Measurements from ENCODE around the gene OMP.

Gene OMP

GRCh38 chr11:77059806-77060205 lies 42.8 kb upstream of the OMP start:
- TF ChIP-seq CREB1 (IDR thresholded peaks at IDR 0.05; ENCODE audit: low read depth) (no peak), EP300 (IDR thresholded peaks at IDR 0.05; ENCODE audit: borderline replicate concordance) (no peak), TCF12 (IDR thresholded peaks at IDR 0.05; ENCODE audit: low read depth) (no peak), FOXM1 (IDR thresholded peaks at IDR 0.05; ENCODE audit: borderline replicate concordance, low read depth) (no peak), CEBPB (IDR thresholded peaks at IDR 0.05) (no peak), TAF1 (IDR thresholded peaks at IDR 0.05; ENCODE audit: low read depth) (no peak), EGR1 (IDR thresholded peaks at IDR 0.05) (no peak), REST (IDR thresholded peaks at IDR 0.05; ENCODE audit: low read depth) (no peak), USF1 (IDR thresholded peaks at IDR 0.05) (no peak), TEAD4 (IDR thresholded peaks at IDR 0.05) (no peak), RAD21 (IDR thresholded peaks at IDR 0.05; ENCODE audit: low read depth) (no peak), YY1 (IDR thresholded peaks at IDR 0.05; ENCODE audit: low read depth) (no peak)

GRCh38 chr11:77060234-77060633 lies 42.4 kb upstream of the OMP start:
- TF ChIP-seq TAF1 (IDR thresholded peaks at IDR 0.05; ENCODE audit: low read depth) (no peak), YY1 (IDR thresholded peaks at IDR 0.05; ENCODE audit: low read depth) (no peak), TEAD4 (IDR thresholded peaks at IDR 0.05) (no peak), NFIC (IDR thresholded peaks at IDR 0.05) (no peak), MAX (IDR thresholded peaks at IDR 0.05) (no peak), ZBTB7A (IDR thresholded peaks at IDR 0.05; ENCODE audit: low read depth) (no peak)

GRCh38 chr11:77062924-77063323 lies 39.7 kb upstream of the OMP start:
- TF ChIP-seq ZBTB7A (IDR thresholded peaks at IDR 0.05; ENCODE audit: low read depth): no peak
- no peak for TF ChIP-seq YY1 (IDR thresholded peaks at IDR 0.05; ENCODE audit: low read depth)
- no peak for TF ChIP-seq TAF1 (IDR thresholded peaks at IDR 0.05; ENCODE audit: low read depth)
- no peak; the same call in 1 of the 2 replicates for TF ChIP-seq RAD21 (IDR thresholded peaks at IDR 0.05; ENCODE audit: low read depth)
- TF ChIP-seq MAX (IDR thresholded peaks at IDR 0.05): no peak
- TF ChIP-seq CREB1 (IDR thresholded peaks at IDR 0.05; ENCODE audit: low read depth): no peak
- no peak for TF ChIP-seq EGR1 (IDR thresholded peaks at IDR 0.05)
- TF ChIP-seq REST (IDR thresholded peaks at IDR 0.05; ENCODE audit: low read depth): no peak

GRCh38 chr11:77063407-77063806 lies 39.2 kb upstream of the OMP start:
- TF ChIP-seq TCF12 (IDR thresholded peaks at IDR 0.05; ENCODE audit: low read depth) (no peak), ZBTB7A (IDR thresholded peaks at IDR 0.05; ENCODE audit: low read depth) (no peak), NFIC (IDR thresholded peaks at IDR 0.05) (no peak), RAD21 (IDR thresholded peaks at IDR 0.05; ENCODE audit: low read depth) (no peak), EP300 (IDR thresholded peaks at IDR 0.05; ENCODE audit: borderline replicate concordance) (no peak), MAX (IDR thresholded peaks at IDR 0.05) (no peak), EGR1 (IDR thresholded peaks at IDR 0.05) (no peak), CREB1 (IDR thresholded peaks at IDR 0.05; ENCODE audit: low read depth) (no peak)

GRCh38 chr11:77063861-77064260 lies 38.8 kb upstream of the OMP start:
- TF ChIP-seq TEAD4 (IDR thresholded peaks at IDR 0.05): no peak
- TF ChIP-seq FOXM1 (IDR thresholded peaks at IDR 0.05; ENCODE audit: borderline replicate concordance, low read depth): no peak
- no peak for TF ChIP-seq RAD21 (IDR thresholded peaks at IDR 0.05; ENCODE audit: low read depth)
- TF ChIP-seq YY1 (IDR thresholded peaks at IDR 0.05; ENCODE audit: low read depth): no peak
- no peak for TF ChIP-seq MAX (IDR thresholded peaks at IDR 0.05)
- TF ChIP-seq EP300 (IDR thresholded peaks at IDR 0.05; ENCODE audit: borderline replicate concordance): no peak
- no peak for TF ChIP-seq NFIC (IDR thresholded peaks at IDR 0.05)
- TF ChIP-seq CEBPB (IDR thresholded peaks at IDR 0.05): no peak
- TF ChIP-seq ZBTB7A (IDR thresholded peaks at IDR 0.05; ENCODE audit: low read depth): no peak
- no peak for TF ChIP-seq EGR1 (IDR thresholded peaks at IDR 0.05)
- no peak for TF ChIP-seq USF1 (IDR thresholded peaks at IDR 0.05)

- TF ChIP-seq CEBPB (IDR thresholded peaks at IDR 0.05) (no peak), FOXM1 (IDR thresholded peaks at IDR 0.05; ENCODE audit: borderline replicate concordance, low read depth) (no peak), MAX (IDR thresholded peaks at IDR 0.05) (no peak), TAF1 (IDR thresholded peaks at IDR 0.05; ENCODE audit: low read depth) (no peak), EGR1 (IDR thresholded peaks at IDR 0.05) (no peak)
Observed at GRCh38 chr11:77064648-77065217, 37.9 kb upstream of the OMP start.

Data from Ishikawa (cell line).